NCI-H146 (cell line): Measurements from ENCODE around the gene TXNDC5.
"Not testable (repeated sequence)": the region's sequence is repeated elsewhere in the genome, so short reads cannot be mapped to it uniquely, and the experiment has no call there.

Experiments used
- DNase-seq: peaks from one replicate; lab custom pipeline; 2025; lab: John Stamatoyannopoulos, UW

Gene TXNDC5

GRCh38 chr6:7914311-7914710 is 3.7 kb upstream of the TXNDC5 start:
- no peak for DNase-seq

GRCh38 chr6:7912736-7913517 is 2.3 kb upstream of the TXNDC5 start:
- DNase-seq = no peak

- DNase-seq = no peak
Measured at GRCh38 chr6:7912024-7912423, 1.4 kb upstream of the TXNDC5 start.

GRCh38 chr6:7911345-7911725 is 747 bp upstream of the TXNDC5 start:
- peak; percentile 91 for DNase-seq

- DNase-seq = peak; percentile 66
Measured at GRCh38 chr6:7910298-7910653, 312 bp downstream of the TXNDC5 start.

GRCh38 chr6:7909323-7910276 is 988 bp downstream of the TXNDC5 start:
- peak; percentile 56 for DNase-seq

- no peak for DNase-seq
Measured at GRCh38 chr6:7907159-7907558, 3.4 kb downstream of the TXNDC5 start.

GRCh38 chr6:7906741-7907140 is 3.8 kb downstream of the TXNDC5 start:
- no peak for DNase-seq

- no peak for DNase-seq
Measured at GRCh38 chr6:7905416-7905815, 5.2 kb downstream of the TXNDC5 start.

- DNase-seq = no peak
Measured at GRCh38 chr6:7904654-7905319, 5.8 kb downstream of the TXNDC5 start.

GRCh38 chr6:7903673-7904072 is 6.9 kb downstream of the TXNDC5 start:
- no peak for DNase-seq

- no peak for DNase-seq
Measured at GRCh38 chr6:7902867-7903266, 7.7 kb downstream of the TXNDC5 start.

GRCh38 chr6:7902221-7902620 is 8.4 kb downstream of the TXNDC5 start:
- DNase-seq = no peak

GRCh38 chr6:7901780-7902179 is 8.8 kb downstream of the TXNDC5 start:
- DNase-seq = no peak

- DNase-seq = no peak
Measured at GRCh38 chr6:7901056-7901455, 9.5 kb downstream of the TXNDC5 start.

GRCh38 chr6:7900621-7901020 is 10.0 kb downstream of the TXNDC5 start:
- no peak for DNase-seq

GRCh38 chr6:7899889-7900213 is 10.7 kb downstream of the TXNDC5 start:
- no peak for DNase-seq

- peak; percentile 8 for DNase-seq
Measured at GRCh38 chr6:7899101-7899888, 11.3 kb downstream of the TXNDC5 start.

- not testable (repeated sequence) for DNase-seq
Measured at GRCh38 chr6:7898193-7898586, 12.4 kb downstream of the TXNDC5 start.

- DNase-seq = no peak
Measured at GRCh38 chr6:7897461-7898192, 13.0 kb downstream of the TXNDC5 start.

- DNase-seq = no peak
Measured at GRCh38 chr6:7896465-7896987, 14.1 kb downstream of the TXNDC5 start.
